ENCODE results near the gene BBS4.
A peak's percentile ranks its signal among the peaks of the same experiment; 100 is the strongest.

Gene BBS4

GRCh38 chr15:72766025-72766424, 80.0 kb downstream of the BBS4 start:
- DNase-seq (ENCODE audit: low spot score): no peak

- DNase-seq (ENCODE audit: low spot score): no peak
These were observed 80.8 kb downstream of the BBS4 start for GRCh38 chr15:72766780-72767179.

GRCh38 chr15:72770673-72771328, 84.8 kb downstream of the BBS4 start:
- no peak for DNase-seq (ENCODE audit: low spot score)

DNA sequence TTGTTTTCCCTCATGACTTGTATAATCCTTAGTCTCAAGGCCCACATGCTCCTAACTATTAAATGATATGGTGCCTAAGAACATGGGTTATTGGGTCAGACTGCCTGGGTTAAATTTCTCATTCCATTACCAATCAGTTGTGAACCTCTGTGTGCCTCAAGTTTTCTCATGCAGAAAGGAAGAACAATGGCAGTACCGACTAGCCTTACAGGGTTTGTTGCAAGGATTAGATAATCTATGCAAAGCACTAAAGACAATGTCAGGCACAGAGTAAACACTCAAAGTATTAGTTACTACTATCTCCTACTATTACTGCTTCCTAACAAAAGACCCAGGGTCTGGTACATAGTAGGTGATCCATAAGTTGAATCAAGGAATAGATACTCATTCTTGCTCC, 85.3 kb downstream of the BBS4 start:
- DNase-seq (ENCODE audit: low spot score): no peak

DNA sequence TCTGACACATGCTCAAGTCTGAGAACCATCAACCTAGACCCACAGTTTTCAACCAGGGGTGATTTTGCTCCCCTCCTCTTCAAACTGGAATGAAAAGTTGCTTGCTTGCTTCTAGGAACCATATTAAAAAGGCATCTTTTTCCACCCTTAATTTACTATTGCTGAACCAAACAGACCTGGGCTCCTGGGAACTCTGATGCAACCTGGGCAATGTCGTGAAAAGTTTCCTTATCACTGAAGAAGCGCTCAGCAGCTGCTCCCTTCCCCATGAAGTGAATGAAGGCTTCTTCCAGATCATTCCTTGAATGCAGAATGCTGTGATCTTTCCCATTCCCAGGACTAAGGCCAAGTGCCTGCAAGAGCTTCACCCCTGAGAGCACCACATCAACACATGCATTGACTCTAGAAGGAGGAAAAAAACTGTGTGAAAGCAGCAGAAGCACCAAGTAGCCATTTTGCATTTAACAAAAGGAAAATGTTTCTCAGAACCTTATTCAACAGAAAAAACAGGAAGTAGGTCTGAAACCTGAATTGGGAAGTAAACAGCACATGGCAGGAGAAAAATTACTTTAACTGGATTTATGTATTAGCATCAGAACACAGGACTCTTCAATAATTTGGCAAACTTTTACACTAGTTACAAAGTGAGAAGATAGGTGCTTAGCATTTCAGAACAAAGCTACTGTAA, 88.8 kb downstream of the BBS4 start:
- DNase-seq (ENCODE audit: low spot score): no peak

GRCh38 chr15:72778796-72779195, 92.8 kb downstream of the BBS4 start:
- no peak for DNase-seq (ENCODE audit: low spot score)

DNA sequence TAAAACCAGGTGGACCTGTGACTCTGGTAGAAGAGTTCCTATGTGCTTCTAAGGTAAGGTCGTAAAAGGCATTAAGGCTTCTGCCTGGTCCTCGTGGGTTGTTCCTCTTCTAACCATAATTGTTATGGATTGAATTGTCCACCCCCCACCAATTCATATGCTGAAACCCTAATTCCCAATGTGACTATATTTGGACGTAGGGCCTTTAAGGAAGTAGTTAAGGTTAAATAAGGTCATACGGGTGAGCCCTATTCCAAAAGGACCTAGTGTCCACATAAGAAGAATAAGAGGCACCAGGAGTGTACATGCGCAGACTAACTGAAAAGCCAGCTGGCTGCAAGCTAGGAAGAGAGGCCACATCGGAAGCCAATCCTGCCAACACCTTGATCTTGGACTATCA, 95.6 kb downstream of the BBS4 start:
- no peak for DNase-seq (ENCODE audit: low spot score)

GRCh38 chr15:72782274-72783003, 96.4 kb downstream of the BBS4 start:
- no peak for DNase-seq (ENCODE audit: low spot score)

- peak; percentile 39 for DNase-seq (ENCODE audit: low spot score)
These were observed 97.1 kb downstream of the BBS4 start for GRCh38 chr15:72783004-72783639.

GRCh38 chr15:72783640-72784455, 97.8 kb downstream of the BBS4 start, which contains the start of gene ADPGK:
Gene ADPGK (minus strand): TSS chr15:72783758. CDS start chr15:72783691, 67 bp downstream.
- DNase-seq (ENCODE audit: low spot score): peak; percentile 98

DNA sequence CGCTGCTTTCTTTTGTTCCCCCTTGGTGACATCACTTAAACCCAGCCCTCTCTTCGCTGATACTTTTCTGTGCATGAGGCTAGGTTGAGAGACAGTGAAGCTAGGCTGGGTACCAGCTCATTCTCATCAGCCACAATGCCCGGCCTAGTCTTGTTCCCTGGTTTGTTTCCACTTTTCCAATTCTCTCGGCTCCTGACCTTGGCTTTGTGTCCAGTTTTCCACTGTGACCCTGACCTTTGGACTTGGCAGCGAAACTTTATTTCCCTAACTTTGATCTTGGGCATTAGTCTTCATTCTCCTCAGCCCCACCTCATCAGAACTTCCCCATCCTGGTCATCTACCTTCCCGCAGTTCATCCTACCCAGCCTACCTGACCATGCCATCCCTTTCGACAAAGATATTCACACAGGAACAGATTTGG, 98.5 kb downstream of the BBS4 start:
- no peak for DNase-seq (ENCODE audit: low spot score)

DNA sequence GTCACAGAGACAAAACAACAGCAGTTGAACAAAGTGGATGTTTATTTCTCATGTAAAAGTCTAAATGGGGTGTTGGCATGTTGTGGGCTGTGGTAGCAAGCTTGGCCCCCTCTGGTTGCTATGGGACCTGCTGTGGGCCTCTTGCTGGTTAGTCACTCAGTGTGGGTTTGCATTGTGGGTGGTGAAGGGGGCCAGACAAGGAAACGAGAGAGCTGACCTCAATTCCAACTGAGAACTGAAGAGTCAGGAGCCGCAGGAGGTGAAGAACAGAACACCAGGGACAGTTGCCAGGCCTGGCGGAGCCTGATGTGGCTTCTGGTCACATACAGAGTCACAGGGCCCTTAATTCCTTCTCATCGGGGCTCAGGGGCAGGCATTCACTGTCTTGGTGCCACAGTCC, 99.4 kb downstream of the BBS4 start:
- peak; percentile 46 for DNase-seq (ENCODE audit: low spot score)

DNA sequence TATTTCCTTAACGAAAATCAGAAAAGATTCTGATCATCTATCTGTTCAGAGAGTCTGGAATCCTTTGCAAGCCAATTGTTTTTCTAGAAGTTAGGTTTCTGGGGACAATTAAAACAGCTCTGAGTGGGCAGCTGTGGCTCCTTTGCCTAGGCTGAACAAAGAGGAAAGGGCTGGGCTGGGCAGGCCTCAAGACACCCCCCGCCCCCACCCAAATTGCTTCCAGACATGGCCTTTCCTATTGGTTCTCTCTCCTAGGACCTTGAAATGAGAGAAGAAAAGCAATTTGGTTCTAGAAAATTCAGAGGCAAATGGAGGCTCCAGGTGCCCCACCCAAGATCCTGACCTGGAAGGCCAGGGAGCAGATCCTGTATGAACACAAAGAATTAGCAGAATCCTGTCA, 99.8 kb downstream of the BBS4 start:
- no peak for DNase-seq (ENCODE audit: low spot score)

GRCh38 chr15:72786242-72786641, 100.2 kb downstream of the BBS4 start:
- no peak for DNase-seq (ENCODE audit: low spot score)

- DNase-seq (ENCODE audit: low spot score): no peak
These were observed 100.8 kb downstream of the BBS4 start for GRCh38 chr15:72786676-72787345.

- DNase-seq (ENCODE audit: low spot score): no peak
These were observed 101.5 kb downstream of the BBS4 start for GRCh38 chr15:72787526-72787925.
